ENCODE measurements around the gene SRPK1.

Gene SRPK1

DNA sequence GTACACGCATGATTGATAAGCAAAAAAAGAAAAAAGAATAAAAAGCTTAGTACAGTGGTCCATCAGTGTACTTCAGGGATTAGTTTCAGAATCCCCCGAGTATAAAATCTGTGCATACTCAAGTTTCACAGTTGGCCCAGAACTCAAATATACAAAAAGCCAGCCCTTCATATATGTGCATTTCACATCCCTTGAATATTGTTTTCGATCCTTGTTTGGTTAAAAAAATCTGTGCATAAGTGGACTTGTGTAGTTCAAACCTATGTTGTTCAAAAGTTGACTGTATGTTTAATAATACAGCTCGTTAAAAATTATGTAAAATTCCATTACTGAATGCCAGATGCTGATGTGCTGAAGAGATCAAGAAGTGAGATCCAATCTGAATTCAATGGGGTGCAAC is 61.5 kb downstream of the SRPK1 start:
- TF ChIP-seq, protein P1, sequence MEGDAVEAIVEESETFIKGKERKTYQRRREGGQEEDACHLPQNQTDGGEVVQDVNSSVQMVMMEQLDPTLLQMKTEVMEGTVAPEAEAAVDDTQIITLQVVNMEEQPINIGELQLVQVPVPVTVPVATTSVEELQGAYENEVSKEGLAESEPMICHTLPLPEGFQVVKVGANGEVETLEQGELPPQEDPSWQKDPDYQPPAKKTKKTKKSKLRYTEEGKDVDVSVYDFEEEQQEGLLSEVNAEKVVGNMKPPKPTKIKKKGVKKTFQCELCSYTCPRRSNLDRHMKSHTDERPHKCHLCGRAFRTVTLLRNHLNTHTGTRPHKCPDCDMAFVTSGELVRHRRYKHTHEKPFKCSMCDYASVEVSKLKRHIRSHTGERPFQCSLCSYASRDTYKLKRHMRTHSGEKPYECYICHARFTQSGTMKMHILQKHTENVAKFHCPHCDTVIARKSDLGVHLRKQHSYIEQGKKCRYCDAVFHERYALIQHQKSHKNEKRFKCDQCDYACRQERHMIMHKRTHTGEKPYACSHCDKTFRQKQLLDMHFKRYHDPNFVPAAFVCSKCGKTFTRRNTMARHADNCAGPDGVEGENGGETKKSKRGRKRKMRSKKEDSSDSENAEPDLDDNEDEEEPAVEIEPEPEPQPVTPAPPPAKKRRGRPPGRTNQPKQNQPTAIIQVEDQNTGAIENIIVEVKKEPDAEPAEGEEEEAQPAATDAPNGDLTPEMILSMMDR (IDR thresholded peaks at IDR 0.05; ENCODE audit: low read depth, low read length): no peak
- Histone ChIP-seq H3K27me3 (ENCODE audit: insufficient read depth, low read depth, severe bottlenecking) (no peaks in the 10 kb centered on the region), H3K4me3 (ENCODE audit: low read depth, low read length) (no peak overlapping the region), H3K36me3 (peaks cover 91% of the 10 kb centered on the region), H3K9me3 (ENCODE audit: severe bottlenecking) (no peaks in the 10 kb centered on the region), H3K27ac (no peak overlapping the region)
- no peak for DNase-seq

DNA sequence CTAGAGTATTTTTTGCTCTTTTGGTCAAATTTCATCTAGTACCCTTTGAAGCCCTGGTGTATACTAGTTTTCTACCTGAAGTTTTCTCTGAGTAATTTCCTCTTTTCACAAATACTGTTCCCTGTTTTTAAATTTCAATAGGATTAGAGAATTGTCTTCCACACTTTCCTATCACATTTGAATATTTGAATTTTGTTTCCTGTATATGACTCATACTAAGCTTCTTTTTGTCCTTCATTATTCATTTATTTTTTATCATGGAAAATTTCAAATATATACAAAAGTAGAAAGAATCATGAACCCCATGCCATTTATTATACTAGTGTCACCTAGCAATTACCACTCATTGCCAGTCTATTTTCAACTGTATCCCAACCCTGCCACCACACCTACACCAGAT is 63.0 kb downstream of the SRPK1 start:
- DNase-seq: no peak
- no peak overlapping the region for H3K27ac ChIP-seq
- H3K27me3 ChIP-seq (ENCODE audit: insufficient read depth, low read depth, severe bottlenecking): no peaks in the 10 kb centered on the region
- H3K9me3 ChIP-seq (ENCODE audit: severe bottlenecking): no peaks in the 10 kb centered on the region
- TF ChIP-seq, protein P1 (IDR thresholded peaks at IDR 0.05; ENCODE audit: low read depth, low read length): no peak
- no peak overlapping the region for H3K4me3 ChIP-seq (ENCODE audit: low read depth, low read length)
- peaks cover 95% of the 10 kb centered on the region for H3K36me3 ChIP-seq

DNA sequence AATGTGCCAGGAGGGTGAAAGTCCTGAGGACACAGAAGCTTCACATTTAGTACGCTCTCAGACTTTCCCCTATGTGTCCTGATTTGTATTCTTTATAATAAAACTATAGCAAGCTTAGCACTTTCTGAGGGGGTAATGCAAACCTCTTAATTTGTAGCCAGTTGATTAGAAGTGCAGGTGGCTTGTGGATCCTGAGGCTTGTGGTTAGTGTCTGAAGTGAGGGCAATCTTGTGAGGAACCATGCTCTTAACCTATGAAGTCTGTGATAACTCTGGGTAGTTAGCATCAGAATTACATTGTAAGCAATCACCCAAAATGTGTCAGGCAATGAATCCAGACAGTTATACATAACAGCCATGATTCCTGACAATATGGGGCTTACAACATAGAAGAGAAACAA is 64.6 kb downstream of the SRPK1 start:
- Histone ChIP-seq H3K9me3 (ENCODE audit: severe bottlenecking) (no peaks in the 10 kb centered on the region), H3K36me3 (peaks cover 95% of the 10 kb centered on the region), H3K4me3 (ENCODE audit: low read depth, low read length) (no peak overlapping the region), H3K27ac (no peak overlapping the region), H3K27me3 (ENCODE audit: insufficient read depth, low read depth, severe bottlenecking) (no peaks in the 10 kb centered on the region)
- no peak for DNase-seq
- TF ChIP-seq, protein P1 (IDR thresholded peaks at IDR 0.05; ENCODE audit: low read depth, low read length): no peak

DNA sequence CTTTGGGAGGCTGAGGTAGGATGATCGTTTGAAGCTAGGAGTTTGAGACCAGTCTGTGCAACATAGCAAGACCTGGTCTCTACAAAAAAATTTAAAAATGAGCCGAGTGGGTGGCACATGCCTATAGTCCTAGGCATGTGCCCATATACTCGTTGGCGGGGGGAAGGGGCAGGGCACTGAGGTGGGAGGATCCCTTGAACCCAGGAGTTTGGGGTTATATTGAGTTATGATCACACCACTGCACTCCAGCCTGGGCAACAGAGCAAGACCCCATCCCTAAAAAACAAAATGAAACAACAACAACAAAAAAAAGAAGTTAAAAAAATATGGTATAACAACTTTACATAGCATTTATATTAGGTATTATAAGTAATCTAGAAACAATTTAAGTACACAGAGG is 67.9 kb downstream of the SRPK1 start:
- TF ChIP-seq, protein P1 (IDR thresholded peaks at IDR 0.05; ENCODE audit: low read depth, low read length): no peak
- Histone ChIP-seq H3K36me3 (peaks cover 98% of the 10 kb centered on the region), H3K27ac (no peak overlapping the region), H3K9me3 (ENCODE audit: severe bottlenecking) (peaks cover 5% of the 10 kb centered on the region), H3K27me3 (ENCODE audit: insufficient read depth, low read depth, severe bottlenecking) (no peaks in the 10 kb centered on the region), H3K4me3 (ENCODE audit: low read depth, low read length) (no peak overlapping the region)
- DNase-seq: no peak

DNA sequence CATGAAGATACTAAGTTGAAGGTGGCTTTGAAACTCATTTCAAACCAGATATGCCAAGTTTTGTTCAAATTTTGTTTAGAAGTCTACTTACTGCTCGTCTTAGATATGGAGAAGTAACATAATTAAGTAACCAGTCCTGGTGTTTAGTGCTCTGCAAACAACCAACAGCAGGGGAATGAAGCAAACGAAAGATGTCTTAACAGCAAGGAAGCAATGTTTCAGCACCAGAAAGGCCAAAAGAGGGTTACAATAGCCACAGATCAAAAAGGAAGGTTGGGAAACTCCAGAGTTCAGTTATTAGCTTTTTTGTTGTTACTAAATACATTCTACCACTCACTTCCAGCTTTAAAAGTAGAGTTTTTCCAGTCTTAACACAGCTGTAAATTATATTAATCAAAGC is 70.7 kb downstream of the SRPK1 start:
- H3K4me3 ChIP-seq (ENCODE audit: low read depth, low read length): no peak overlapping the region
- no peak for DNase-seq
- H3K9me3 ChIP-seq (ENCODE audit: severe bottlenecking): peaks cover 5% of the 10 kb centered on the region
- H3K27ac ChIP-seq: no peak overlapping the region
- peaks cover 91% of the 10 kb centered on the region for H3K36me3 ChIP-seq
- no peaks in the 10 kb centered on the region for H3K27me3 ChIP-seq (ENCODE audit: insufficient read depth, low read depth, severe bottlenecking)
- TF ChIP-seq, protein P1 (IDR thresholded peaks at IDR 0.05; ENCODE audit: low read depth, low read length): no peak

DNA sequence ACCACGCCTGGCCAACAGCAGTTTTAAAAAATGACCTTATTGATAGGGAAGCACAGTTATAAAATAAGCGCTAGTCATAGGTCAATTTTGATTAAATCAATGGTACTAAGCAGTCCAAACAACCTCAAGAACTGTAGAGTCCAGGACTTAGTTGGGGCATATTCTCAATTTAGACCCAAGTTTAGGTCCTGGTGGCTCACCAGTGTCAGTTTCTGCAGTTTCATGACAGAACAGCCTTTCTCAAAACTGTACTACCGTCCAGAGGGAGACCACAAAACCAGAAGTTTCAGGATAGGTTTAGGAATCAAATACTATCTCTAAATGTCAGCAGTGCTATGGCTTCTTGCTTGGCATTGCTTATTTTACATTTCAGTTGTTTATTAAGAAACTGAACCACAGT is 76.6 kb downstream of the SRPK1 start:
- DNase-seq: no peak
- Histone ChIP-seq H3K27me3 (ENCODE audit: insufficient read depth, low read depth, severe bottlenecking) (no peaks in the 10 kb centered on the region), H3K9me3 (ENCODE audit: severe bottlenecking) (peaks cover 5% of the 10 kb centered on the region), H3K27ac (no peak overlapping the region), H3K36me3 (peaks cover 87% of the 10 kb centered on the region), H3K4me3 (ENCODE audit: low read depth, low read length) (no peak overlapping the region)
- TF ChIP-seq, protein P1 (IDR thresholded peaks at IDR 0.05; ENCODE audit: low read depth, low read length): no peak

Measured in WERI-Rb-1 (cell line).